Cerebellar cortex (tissue), 1 donor: ENCODE data around the gene IL6.
"Not testable (repeated sequence)": the region's sequence is repeated elsewhere in the genome, so short reads cannot be mapped to it uniquely, and the experiment has no call there.

ENCODE experiments used
- DNase-seq: peaks from one replicate; pipeline ENCODE4 v3.0.0-alpha.2; 2015; ENCODE audit warnings: low spot score

IL6 gene

GRCh38 chr7:22703978-22704610 is 22.9 kb upstream of the IL6 start:
- DNase-seq = not testable (repeated sequence)

- not testable (repeated sequence) for DNase-seq
Observed at GRCh38 chr7:22704722-22705121, 22.3 kb upstream of the IL6 start.

GRCh38 chr7:22705874-22706273 is 21.1 kb upstream of the IL6 start:
- not testable (repeated sequence) for DNase-seq

- not testable (repeated sequence) for DNase-seq
Observed at GRCh38 chr7:22707026-22707691, 19.8 kb upstream of the IL6 start.

- not testable (repeated sequence) for DNase-seq
Observed at GRCh38 chr7:22708214-22708613, 18.8 kb upstream of the IL6 start.

- not testable (repeated sequence) for DNase-seq
Observed at GRCh38 chr7:22708677-22709061, 18.3 kb upstream of the IL6 start.

GRCh38 chr7:22709062-22709829 is 17.8 kb upstream of the IL6 start:
- DNase-seq = not testable (repeated sequence)

GRCh38 chr7:22709857-22710256 is 17.1 kb upstream of the IL6 start:
- DNase-seq = no peak

- no peak for DNase-seq
Observed at GRCh38 chr7:22712999-22713398, 14.0 kb upstream of the IL6 start.

GRCh38 chr7:22713463-22713862 is 13.5 kb upstream of the IL6 start:
- no peak for DNase-seq

- DNase-seq = no peak
Observed at GRCh38 chr7:22715969-22716368, 11.0 kb upstream of the IL6 start.

- no peak for DNase-seq
Observed at GRCh38 chr7:22717760-22718159, 9.2 kb upstream of the IL6 start.

GRCh38 chr7:22718200-22718711 is 8.7 kb upstream of the IL6 start:
- no peak for DNase-seq

- no peak for DNase-seq
Observed at GRCh38 chr7:22718911-22719420, 8.0 kb upstream of the IL6 start.

GRCh38 chr7:22720791-22721786 is 5.9 kb upstream of the IL6 start:
- DNase-seq = no peak

- DNase-seq = no peak
Observed at GRCh38 chr7:22722536-22723180, 4.3 kb upstream of the IL6 start.

GRCh38 chr7:22723181-22723601 is 3.8 kb upstream of the IL6 start:
- no peak for DNase-seq

GRCh38 chr7:22723637-22724036 is 3.4 kb upstream of the IL6 start:
- no peak for DNase-seq

GRCh38 chr7:22724861-22725260 is 2.1 kb upstream of the IL6 start:
- no peak for DNase-seq

GRCh38 chr7:22725585-22725984 is 1.4 kb upstream of the IL6 start:
- no peak for DNase-seq
